GM12864 (cell line): ENCODE data around the gene NDUFB10.

Experiments
- DNase-seq: peaks from one replicate; pipeline ENCODE4 v3.0.0-alpha.2; 2011; ENCODE audit warnings: low read depth
- H3K4me3 ChIP-seq: 2 replicates; pipeline ENCODE4 v1.5.1; 2011; ENCODE audit warnings: mild to moderate bottlenecking, low read depth, low read length, control low read depth
- CTCF ChIP-seq: IDR thresholded peaks from 2 replicates; pipeline ENCODE4 v1.5.1; 2011; ENCODE audit warnings: low read depth, mild to moderate bottlenecking, moderate library complexity, low read length, control low read depth, inconsistent platforms; ENCODE audit errors: missing control alignments

NDUFB10 gene

GRCh38 chr16:1914988-1915387 is 44.4 kb upstream of the NDUFB10 start:
- no peak for DNase-seq
- no peak overlapping the region for H3K4me3 ChIP-seq
- TF ChIP-seq CTCF: no peak

GRCh38 chr16:1915732-1916639 is 43.4 kb upstream of the NDUFB10 start:
- DNase-seq: no peak
- no peak for TF ChIP-seq CTCF
- no peak overlapping the region for H3K4me3 ChIP-seq

GRCh38 chr16:1916640-1916990 is 42.7 kb upstream of the NDUFB10 start:
- DNase-seq: no peak
- no peak overlapping the region for H3K4me3 ChIP-seq
- TF ChIP-seq CTCF: no peak

- no peak for DNase-seq
- TF ChIP-seq CTCF: no peak
- no peak overlapping the region for H3K4me3 ChIP-seq
Observed at GRCh38 chr16:1917056-1917664, 42.2 kb upstream of the NDUFB10 start.

GRCh38 chr16:1917665-1918350 is 41.5 kb upstream of the NDUFB10 start:
- DNase-seq: no peak
- TF ChIP-seq CTCF: no peak
- no peak overlapping the region for H3K4me3 ChIP-seq

GRCh38 chr16:1918351-1919326 is 40.7 kb upstream of the NDUFB10 start, which contains the start of gene HS3ST6:
TSS of gene HS3ST6 (minus strand) at chr16:1918415. CDS start at chr16:1918323, 92 bp downstream.
- TF ChIP-seq CTCF: no peak
- no peak for DNase-seq
- H3K4me3 ChIP-seq: no peak within 1 kb of the TSS
